HEK293T (cell line): Measurements from ENCODE around the gene SPATA6L.
A peak's percentile ranks its signal among the peaks of the same experiment; 100 is the strongest.
"Not testable (repeated sequence)": the region's sequence is repeated elsewhere in the genome, so short reads cannot be mapped to it uniquely, and the experiment has no call there.

Source experiments
- CTCF ChIA-PET: fragments of 350-600 bp; formaldehyde crosslinking; extraction: SDS; loops from one replicate; lab custom pipeline; 2021; ENCODE audit warnings: antibody characterized with exemption, inconsistent platforms; lab: Yijun Ruan, JAX
- POLR2A ChIA-PET: fragments of 350-600 bp; formaldehyde crosslinking; extraction: SDS; loops from one replicate; lab custom pipeline; 2020; ENCODE audit warnings: antibody characterized with exemption, inconsistent platforms; lab: Yijun Ruan, JAX
- DNase-seq: peaks from one replicate; pipeline ENCODE4 v3.0.0; 2012; ENCODE audit warnings: mixed read lengths; ENCODE audit errors: extremely low spot score
- ARNT ChIP-seq: fragments of 450-650 bp; IDR thresholded peaks from 2 replicates; pipeline ENCODE4 v1.6.1; 2017; ENCODE audit warnings: mild to moderate bottlenecking
- BHLHE40 ChIP-seq: fragments of 450-650 bp; IDR thresholded peaks from 2 replicates; pipeline ENCODE4 v1.6.1; 2016; ENCODE audit warnings: mild to moderate bottlenecking, moderate library complexity, borderline replicate concordance
- CTBP1 ChIP-seq: fragments of 450-650 bp; IDR thresholded peaks from 2 replicates; pipeline ENCODE4 v1.6.1; 2016; ENCODE audit warnings: borderline replicate concordance
- ELF4 ChIP-seq: fragments of 450-650 bp; IDR thresholded peaks from 2 replicates; pipeline ENCODE4 v1.6.1; 2017; ENCODE audit warnings: antibody characterized with exemption
- FOXA1 ChIP-seq: fragments of 450-650 bp; IDR thresholded peaks from 2 replicates; pipeline ENCODE4 v1.6.1; 2016; ENCODE audit warnings: mild to moderate bottlenecking
- FOXK2 ChIP-seq: fragments of 450-650 bp; IDR thresholded peaks from 2 replicates; pipeline ENCODE4 v1.6.1; 2016; ENCODE audit warnings: mild to moderate bottlenecking
- FOXM1 ChIP-seq: fragments of 450-650 bp; IDR thresholded peaks from 2 replicates; pipeline ENCODE4 v1.6.1; 2017; ENCODE audit warnings: mild to moderate bottlenecking, borderline replicate concordance
- HDGF ChIP-seq: fragments of 450-650 bp; IDR thresholded peaks from 2 replicates; pipeline ENCODE4 v1.6.1; 2017; ENCODE audit warnings: antibody characterized with exemption, borderline replicate concordance
- L3MBTL2 ChIP-seq: fragments of 450-650 bp; conservative IDR thresholded peaks from 2 replicates; pipeline ENCODE4 v1.6.1; 2016; ENCODE audit warnings: mild to moderate bottlenecking
- LEF1 ChIP-seq: fragments of 450-650 bp; IDR thresholded peaks from 2 replicates; pipeline ENCODE4 v1.6.1; 2017; ENCODE audit warnings: mild to moderate bottlenecking, borderline replicate concordance
- NFRKB ChIP-seq: fragments of 450-650 bp; IDR thresholded peaks from 2 replicates; pipeline ENCODE4 v1.6.1; 2016; ENCODE audit warnings: mild to moderate bottlenecking, moderate library complexity
- PKNOX1 ChIP-seq: fragments of 450-650 bp; IDR thresholded peaks from 2 replicates; pipeline ENCODE4 v1.6.1; 2016
- SP1 ChIP-seq: fragments of 450-650 bp; IDR thresholded peaks from 2 replicates; pipeline ENCODE4 v1.6.1; 2017
- SUZ12 ChIP-seq: fragments of 450-650 bp; IDR thresholded peaks from 2 replicates; pipeline ENCODE4 v1.6.1; 2016; ENCODE audit warnings: mild to moderate bottlenecking
- TARDBP ChIP-seq: fragments of 450-650 bp; IDR thresholded peaks from 2 replicates; pipeline ENCODE4 v1.6.1; 2016
- ZNF384 ChIP-seq: fragments of 450-650 bp; IDR thresholded peaks from 2 replicates; pipeline ENCODE4 v1.6.1; 2016

The SPATA6L gene

GRCh38 chr9:4618700-4619099, 47.6 kb downstream of the SPATA6L start:
- no peak for DNase-seq
- TF ChIP-seq SP1 (no peak), ELF4 (no peak), L3MBTL2 (no peak), SUZ12 (no peak), BHLHE40 (no peak), ARNT (no peak)
- ChIA-PET CTCF (no interaction called here), POLR2A (no interaction called here)

GRCh38 chr9:4617752-4618151, 48.5 kb downstream of the SPATA6L start:
- no peak for DNase-seq
- CTCF ChIA-PET: interaction anchor here (0.7 kb wide), 1 partner anchor 15 kb away, joined by 3 read pairs; no protein-coding TSS in a partner anchor
- POLR2A ChIA-PET: no interaction called here
- TF ChIP-seq ARNT (no peak), LEF1 (no peak), NFRKB (no peak), ELF4 (no peak)

- no peak for TF ChIP-seq L3MBTL2
- no peak for TF ChIP-seq PKNOX1
- no peak for TF ChIP-seq HDGF
- no peak for TF ChIP-seq TARDBP
- TF ChIP-seq ZNF384: no peak
- no peak for TF ChIP-seq LEF1
- TF ChIP-seq FOXK2: no peak
- POLR2A ChIA-PET: no interaction called here
- DNase-seq: no peak
- CTCF ChIA-PET: no interaction called here
These were observed 50.5 kb downstream of the SPATA6L start for GRCh38 chr9:4615778-4616177.

GRCh38 chr9:4615251-4615650, 51.0 kb downstream of the SPATA6L start:
- CTCF ChIA-PET: no interaction called here

GRCh38 chr9:4614627-4615026, 51.7 kb downstream of the SPATA6L start:
- TF ChIP-seq PKNOX1: no peak
- TF ChIP-seq TARDBP: no peak
- no peak for TF ChIP-seq SP1
- no peak for TF ChIP-seq NFRKB
- TF ChIP-seq CTBP1: no peak
- no peak for TF ChIP-seq L3MBTL2
- TF ChIP-seq FOXK2: no peak
- no peak for TF ChIP-seq BHLHE40
- no peak for TF ChIP-seq ELF4
- no peak for TF ChIP-seq FOXM1
- no peak for TF ChIP-seq FOXA1
- no peak for TF ChIP-seq ZNF384
- no peak for TF ChIP-seq HDGF
- TF ChIP-seq ARNT: no peak
- TF ChIP-seq LEF1: no peak
- DNase-seq: no peak
- CTCF ChIA-PET: no interaction called here
- POLR2A ChIA-PET: interaction anchor here (0.6 kb wide), 1 partner anchor 1086 kb away, joined by 3 read pairs; no protein-coding TSS in a partner anchor

More at GRCh38 chr9:4615251-4615650, 51.0 kb downstream of the SPATA6L start:
- TF ChIP-seq FOXM1 (no peak), PKNOX1 (no peak)
- POLR2A ChIA-PET: no interaction called here
- DNase-seq: no peak

GRCh38 chr9:4606033-4606432, 60.2 kb downstream of the SPATA6L start:
- DNase-seq, POLR2A ChIA-PET, CTCF ChIA-PET: not testable (repeated sequence)
- peak; percentile 40 for TF ChIP-seq L3MBTL2

- TF ChIP-seq ZNF384 (no peak), FOXA1 (no peak), TARDBP (no peak), PKNOX1 (no peak), FOXK2 (no peak), ARNT (no peak), BHLHE40 (no peak), HDGF (no peak), NFRKB (no peak), ELF4 (no peak), SP1 (no peak), SUZ12 (no peak), L3MBTL2 (no peak), FOXM1 (no peak), CTBP1 (no peak), LEF1 (no peak)
- ChIA-PET POLR2A (interaction anchor here (0.6 to 1.5 kb wide), 2 partner anchors 75 to 136 kb away, joined by 3 to 5 read pairs; partner anchors contain the start of genes AK3 and CDC37L1), CTCF (interaction anchor here (0.6 to 1.0 kb wide), 2 partner anchors 40 to 136 kb away, joined by 5 to 8 read pairs; no protein-coding TSS in a partner anchor)
- DNase-seq: peak; percentile 30
These were observed 61.6 kb downstream of the SPATA6L start for GRCh38 chr9:4604678-4605095.
